ENCODE measurements around the gene MACROD2. TPM values are rescaled to one million over a fixed set of nuclear protein-coding genes. Genes with fewer than 3 reads are reported as not detected.

Gene MACROD2
- total and polyA plus RNA-seq, 2 experiments from 2014 or later = 2.8 to 4.3 TPM

GRCh38 chr20:15610787-15611186 is 1615.5 kb downstream of the MACROD2 start:
- H3K36me3 Mint-ChIP-seq (ENCODE audit: low read depth) = no peaks in the 10 kb centered on the region
- ATAC-seq (no peak), DNase-seq (ENCODE audit: low spot score) (no peak)
- no peak overlapping the region for H3K27ac Mint-ChIP-seq
- no peaks in the 10 kb centered on the region for H4K20me1 ChIP-seq (replicated peaks; ENCODE audit: insufficient read depth)
- TF ChIP-seq EZH2phosphoT487 (IDR thresholded peaks at IDR 0.05; ENCODE audit: unreplicated experiment) (no peak), ZNF114 (CRISPR knock-in tag; IDR thresholded peaks at IDR 0.05) (no peak), ZNF331 (CRISPR knock-in tag; IDR thresholded peaks at IDR 0.05; ENCODE audit: low read depth) (no peak), POLR2AphosphoS5 (IDR thresholded peaks at IDR 0.05; ENCODE audit: low read depth) (no peak), ZNF462 (CRISPR knock-in tag; IDR thresholded peaks at IDR 0.05) (no peak), ETS1 (IDR thresholded peaks at IDR 0.05) (no peak), EZH2 (IDR thresholded peaks at IDR 0.05; ENCODE audit: low read depth, unreplicated experiment) (no peak), NANOG (IDR thresholded peaks at IDR 0.05; ENCODE audit: borderline replicate concordance) (no peak)
- no peaks in the 10 kb centered on the region; the same call in 2 of the 3 replicates for H3K4me1 Mint-ChIP-seq
- no peak overlapping the region for H3K4me2 ChIP-seq
- no peak overlapping the region for H2AFZ ChIP-seq
- H3K36me3 ChIP-seq (ENCODE audit: insufficient read depth) = no peaks in the 10 kb centered on the region
- H3K9me3 Mint-ChIP-seq = no peaks in the 10 kb centered on the region
- 0 out of 2 replicates have a peak, but pooled peaks cover 6% of the 10 kb centered on the region for H3K4me1 ChIP-seq (ENCODE audit: insufficient read depth)
- no peak overlapping the region for H3K4me3 ChIP-seq
- H3K27me3 Mint-ChIP-seq (ENCODE audit: insufficient read depth, low read depth, poor library complexity) = no peaks in the 10 kb centered on the region
- H3K79me2 ChIP-seq (replicated peaks; ENCODE audit: insufficient read depth) = no peaks in the 10 kb centered on the region
- no peaks in the 10 kb centered on the region; the same call in 1 of the 2 replicates for H3K9me2 ChIP-seq (ENCODE audit: insufficient read depth)
- H3K4me3 Mint-ChIP-seq = no peak overlapping the region
- no peak overlapping the region for H3K27ac ChIP-seq (ENCODE audit: low read depth)
- H3K27me3 ChIP-seq (ENCODE audit: insufficient read depth) = no peaks in the 10 kb centered on the region
- no peaks in the 10 kb centered on the region for H3F3A ChIP-seq (replicated peaks; ENCODE audit: low read depth)

All from GM23338 (cell line).